HepG2 (cell line): Measurements from ENCODE around the gene LRRC27. TPM values are rescaled to one million over a fixed set of nuclear protein-coding genes. Genes with fewer than 3 reads are reported as not detected.

ENCODE experiments used
- ATAC-seq: fragments of 200-7000 bp; cut with Tn5 transposase; 3 replicates; pipeline ENCODE4 v1.9.1; 2020; ENCODE audit warnings: mild to moderate bottlenecking, moderate library complexity
- BruUV-seq: library from RNA; stranded (reverse); fragments of 400-500 nt; replicated peaks from 2 replicates; lab custom pipeline; 2021; lab: Mats Ljungman, UMichigan
- CTCF ChIA-PET: fragments of 300-600 bp; formaldehyde crosslinking; extraction: SDS; loops from one replicate; lab custom pipeline; 2021; ENCODE audit warnings: low total read pairs, inconsistent platforms, low intra/inter-chr PET ratio; lab: Yijun Ruan, JAX
- POLR2A ChIA-PET: fragments of 350-600 bp; sonication (Branson Sonifier 250); formaldehyde crosslinking; loops from one replicate; lab custom pipeline; 2020; ENCODE audit warnings: antibody characterized with exemption, inconsistent platforms; lab: Yijun Ruan, JAX
- DNase-seq: peaks from one replicate; pipeline ENCODE4 v3.0.0-alpha.2; 2015; ENCODE audit warnings: low spot score
- FAIRE-seq: peaks from 3 replicates; lab custom pipeline; 2011; peaks lifted over from hg19 to GRCh38; lab: Jason Lieb, UNC
- H2AFZ ChIP-seq: one replicate; pipeline ENCODE4 v1.6.1; 2011; ENCODE audit warnings: low read length, inconsistent platforms
- H3K27ac ChIP-seq: fragments of 300-600 bp; 3 replicates; pipeline ENCODE4 v1.8.0; 2011; ENCODE audit warnings: mixed run types, mild to moderate bottlenecking, mixed read lengths, low read length, inconsistent platforms; ENCODE audit not compliant: insufficient read depth; ENCODE audit errors: extremely low read length
- H3K27me3 ChIP-seq, 2 experiments: fragments of 200-600 bp in 1 of 2; 2 replicates in 1 of 2; 3 replicates in 1 of 2; pipeline versions ENCODE4 v1.6.0 to v1.8.0; 2011; ENCODE audit warnings: low read length in 2 of 2, mild to moderate bottlenecking in 2 of 2, moderate library complexity in 2 of 2, inconsistent platforms in 1 of 2; ENCODE audit not compliant: insufficient read depth in 2 of 2, control insufficient read depth in 1 of 2
- H3K36me3 ChIP-seq, 2 experiments: fragments of 200-600 bp in 1 of 2; replicated peaks in 1 of 2; 2 replicates in 1 of 2; 3 replicates in 1 of 2; pipeline versions ENCODE4 v1.5.1 to v1.8.0; 2011; ENCODE audit warnings: low read length in 2 of 2, inconsistent platforms in 1 of 2; ENCODE audit not compliant: insufficient read depth in 2 of 2, control insufficient read depth in 1 of 2
- H3K4me1 ChIP-seq: 2 replicates; pipeline ENCODE4 v1.5.1; 2012; ENCODE audit warnings: low read length, inconsistent platforms; ENCODE audit not compliant: insufficient read depth
- H3K4me2 ChIP-seq: 2 replicates; pipeline ENCODE4 v1.6.0; 2011; ENCODE audit warnings: low read depth, low read length, inconsistent platforms
- H3K4me3 ChIP-seq, 3 experiments: fragments of 200-600 bp in 1 of 3; sonication (generic), shearing (Covaris generic) in 1 of 3; replicated peaks in 1 of 3; 2 replicates each; pipeline ENCODE4 v1.5.1; 2011 to 2016; ENCODE audit warnings: low read length in 3 of 3, inconsistent platforms in 2 of 3, low read depth in 2 of 3, mild to moderate bottlenecking in 2 of 3, control low read depth in 1 of 3, mixed read lengths in 1 of 3; ENCODE audit not compliant: insufficient read depth in 1 of 3
- H3K79me2 ChIP-seq: one replicate; pipeline ENCODE4 v1.6.1; 2011; ENCODE audit warnings: low read length, inconsistent platforms; ENCODE audit not compliant: insufficient read depth
- H3K9ac ChIP-seq: 2 replicates; pipeline ENCODE4 v1.6.0; 2011; ENCODE audit warnings: mild to moderate bottlenecking, low read depth, low read length, inconsistent platforms; ENCODE audit not compliant: insufficient read depth
- H3K9me3 ChIP-seq: 2 replicates; pipeline ENCODE4 v1.5.1; 2012; ENCODE audit warnings: mild to moderate bottlenecking, low read length
- H4K20me1 ChIP-seq: 2 replicates; pipeline ENCODE4 v1.6.0; 2011; ENCODE audit warnings: inconsistent platforms, mild to moderate bottlenecking, low read length, moderate library complexity; ENCODE audit not compliant: insufficient read depth
- BORCS8-MEF2B ChIP-seq: sonication (generic); formaldehyde crosslinking; IDR thresholded peaks from 2 replicates; pipeline ENCODE4 v1.8.0; 2022; ENCODE audit warnings: mild to moderate bottlenecking, missing genetic modification reagents
- ELF1 ChIP-seq: sonication (generic); formaldehyde crosslinking; IDR thresholded peaks from 2 replicates; pipeline ENCODE4 v1.4.0; 2020; ENCODE audit warnings: missing genetic modification reagents
- ERF ChIP-seq: IDR thresholded peaks from 2 replicates; pipeline ENCODE4 v1.6.1; 2018; ENCODE audit warnings: missing biosample characterization, missing genetic modification reagents
- ETV5 ChIP-seq: IDR thresholded peaks from 2 replicates; pipeline ENCODE4 v1.6.1; 2018; ENCODE audit warnings: missing biosample characterization, missing genetic modification reagents, inconsistent platforms, borderline replicate concordance
- FOXK2 ChIP-seq: fragments of 450-650 bp; IDR thresholded peaks from 2 replicates; pipeline ENCODE4 v1.6.1; 2016
- GABPB1 ChIP-seq: IDR thresholded peaks from 2 replicates; pipeline ENCODE4 v1.6.1; 2016; ENCODE audit warnings: mild to moderate bottlenecking, missing genetic modification reagents, moderate library complexity, missing compliant biosample characterization
- HOXA7 ChIP-seq: sonication (generic); formaldehyde crosslinking; IDR thresholded peaks from 2 replicates; pipeline ENCODE4 v1.8.1; 2022; ENCODE audit warnings: mild to moderate bottlenecking, missing genetic modification reagents, moderate library complexity
- JUNB ChIP-seq: sonication (generic); formaldehyde crosslinking; IDR thresholded peaks from 2 replicates; pipeline ENCODE4 v1.8.0; 2022; ENCODE audit warnings: missing genetic modification reagents, mild to moderate bottlenecking, borderline replicate concordance
- KDM2A ChIP-seq: sonication (generic); formaldehyde crosslinking; IDR thresholded peaks from 2 replicates; pipeline ENCODE4 v1.4.0; 2020; ENCODE audit warnings: low read depth, missing genetic modification reagents, borderline replicate concordance
- MBNL3 ChIP-seq: fragments of 250-450 bp; sonication (Bioruptor Pico); conservative IDR thresholded peaks from 2 replicates; pipeline ENCODE4 v1.8.0; 2022; ENCODE audit warnings: mild to moderate bottlenecking, inconsistent platforms
- MED8 ChIP-seq: sonication (generic); formaldehyde crosslinking; IDR thresholded peaks from 2 replicates; pipeline ENCODE4 v1.8.1; 2023; ENCODE audit warnings: mild to moderate bottlenecking, missing genetic modification reagents; ENCODE audit not compliant: insufficient replicate concordance
- MYPOP ChIP-seq: sonication (generic); formaldehyde crosslinking; IDR thresholded peaks from 2 replicates; pipeline ENCODE4 v1.8.1; 2023; ENCODE audit warnings: mild to moderate bottlenecking, moderate library complexity, missing genetic modification reagents
- NR1H2 ChIP-seq: sonication (generic); formaldehyde crosslinking; IDR thresholded peaks from 2 replicates; pipeline ENCODE4 v1.8.1; 2022; ENCODE audit warnings: low read depth, missing genetic modification reagents, borderline replicate concordance
- RARA ChIP-seq: IDR thresholded peaks from 2 replicates; pipeline ENCODE4 v1.6.1; 2016; ENCODE audit warnings: missing genetic modification reagents, missing compliant biosample characterization
- SMARCC2 ChIP-seq: fragments of 450-650 bp; IDR thresholded peaks from 2 replicates; pipeline ENCODE4 v1.6.1; 2017; ENCODE audit warnings: antibody characterized with exemption, mild to moderate bottlenecking
- ZBTB7A ChIP-seq: sonication (generic); formaldehyde crosslinking; IDR thresholded peaks from 2 replicates; pipeline ENCODE4 v1.8.0; 2022; ENCODE audit warnings: mild to moderate bottlenecking, missing genetic modification reagents
- ZFP41 ChIP-seq: sonication (generic); formaldehyde crosslinking; IDR thresholded peaks from 2 replicates; pipeline ENCODE4 v1.4.0; 2020; ENCODE audit warnings: mild to moderate bottlenecking, missing genetic modification reagents, borderline replicate concordance
- ZNF282 ChIP-seq: fragments of 450-650 bp; IDR thresholded peaks from 2 replicates; pipeline ENCODE4 v1.6.1; 2018; ENCODE audit not compliant: partially characterized antibody
- ZNF292 ChIP-seq: sonication (generic); formaldehyde crosslinking; IDR thresholded peaks from 2 replicates; pipeline ENCODE4 v1.8.1; 2022; ENCODE audit warnings: mild to moderate bottlenecking, low read depth, missing genetic modification reagents, borderline replicate concordance
- ZNF329 ChIP-seq: sonication (generic); formaldehyde crosslinking; IDR thresholded peaks from 2 replicates; pipeline ENCODE4 v1.9.0; 2021; ENCODE audit warnings: low read depth, mild to moderate bottlenecking, missing genetic modification reagents
- ZNF543 ChIP-seq: sonication (generic); formaldehyde crosslinking; IDR thresholded peaks from 2 replicates; pipeline ENCODE4 v1.4.0; 2020; ENCODE audit warnings: mild to moderate bottlenecking, missing genetic modification reagents
- ZNF670 ChIP-seq: sonication (generic); formaldehyde crosslinking; IDR thresholded peaks from 2 replicates; pipeline ENCODE4 v1.8.0; 2022; ENCODE audit warnings: mild to moderate bottlenecking, missing genetic modification reagents, borderline replicate concordance
- WGBS: methylation state at CpG from one replicate; pipeline ENCODE4 v1.1.6; 2017; ENCODE audit warnings: low lambda C conversion rate; 5-methylcytosine and 5-hydroxymethylcytosine counted together
- in situ Hi-C: cut with HindIII; loops from 2 replicates; pipeline ENCODE4 v1.10.0; 2017; ENCODE audit warnings: low pct_unique_long_range_greater_than_20kb; ENCODE audit not compliant: extremely low pct_ligation_motif_present
- intact Hi-C: fragments of 100-400 bp; cut with micrococcal nuclease; formaldehyde crosslinking; loops from one replicate; pipeline ENCODE4 v1.10.0; 2022; ENCODE audit not compliant: unreplicated experiment
- polyA plus RNA-seq, 8 experiments: library from polyadenylated mRNA; depleted of rRNA in 3 of 8; stranded (reverse) in 7 of 8; unstranded in 1 of 8; fragments of >200 nt; fragmentation: Illumina TruSeq in 4 of 8; extraction: Trizol in 4 of 8; gene quantifications; 2 replicates each; pipeline versions ENCODE4 v1.2.1 to v1.2.3, GENCODE V29; 2011 to 2016; ENCODE audit warnings: low read depth in 4 of 8, missing spikeins in 1 of 8, mixed read lengths in 1 of 8; ENCODE audit not compliant: insufficient read depth in 1 of 8
- total RNA-seq, 5 experiments: library from RNA; depleted of rRNA; stranded (reverse); fragments of >200 nt; fragmentation: Illumina TruSeq; extraction: Trizol; gene quantifications; 2 replicates each; pipeline ENCODE4 v1.2.3, GENCODE V29; 2016; ENCODE audit warnings: low read depth in 1 of 5
- TF ChIP-seq, protein P1 (sequence below): fragments of 450-650 bp; IDR thresholded peaks from 2 replicates; pipeline ENCODE4 v1.6.1; 2016

LRRC27 gene
- total and polyA plus RNA-seq, 2 of the 13 experiments (the other 11 are each of a cell fraction or from before 2014, with no cell fraction given), result 4.2 to 4.6 TPM

- TF ChIP-seq MBNL3 (no peak), KDM2A (CRISPR knock-in tag) (peak; percentile 73; the same call in 1 of the 2 replicates)
These were observed 55.8 kb downstream of the LRRC27 start (continued) for GRCh38 chr10:132387764-132388210.

DNA sequence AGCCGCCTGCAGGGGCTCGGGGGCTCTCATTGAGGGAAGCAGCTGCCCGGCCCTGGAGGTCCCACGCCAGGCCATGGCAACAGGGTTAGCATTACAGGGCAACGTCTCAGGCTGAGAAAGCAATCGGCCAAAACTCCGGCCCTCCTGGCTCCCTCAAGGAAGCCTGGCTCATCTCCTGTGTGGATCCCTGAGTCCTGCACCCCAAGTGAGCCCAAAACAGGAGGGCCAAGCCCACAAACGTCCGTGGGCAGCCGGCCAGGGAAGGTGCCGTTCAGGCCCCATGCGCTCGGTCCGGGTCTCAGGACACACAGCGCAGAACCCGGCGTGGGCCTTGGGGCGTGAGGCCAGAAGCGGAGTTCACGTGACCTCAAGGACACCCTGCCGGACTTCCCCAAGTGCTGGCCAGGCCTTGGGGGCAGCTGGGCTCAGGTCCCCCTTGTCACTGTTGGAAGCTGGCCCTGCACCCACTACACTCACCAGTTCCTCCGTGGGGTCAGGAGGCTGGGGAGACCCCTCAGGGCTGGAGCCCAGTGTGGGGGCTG lies 57.0 kb downstream of the LRRC27 start:
- Histone ChIP-seq H3K4me2 (peak overlapping the region; percentile 68), H3K27ac (no peak overlapping the region), H3K27me3 (peaks cover 4 to 36% of the 10 kb centered on the region in 2 experiments; a peak in 3 of 5 replicates), H3K36me3 (no peaks in the 10 kb centered on the region), H3K9me3 (no peaks in the 10 kb centered on the region), H4K20me1 (no peaks in the 10 kb centered on the region), H3K4me1 (peaks cover 56% of the 10 kb centered on the region), H2AFZ (no peak overlapping the region), H3K9ac (peak overlapping the region; percentile 33; the same call in 1 of the 2 replicates), H3K79me2 (no peaks in the 10 kb centered on the region), H3K4me3 (peak overlapping the region in 2 of 3 experiments; percentile 16 to 66; a peak in 2 of 6 replicates)
- FAIRE-seq (no peak), DNase-seq (no peak), ATAC-seq (peak; percentile 45)
- intact Hi-C loops (loop anchor here (2.0 kb wide), 1 partner anchor 58 kb away; no protein-coding TSS in a partner anchor), in situ Hi-C loops (loop anchor here (5.0 to 10.0 kb wide), 2 partner anchors 63 to 246 kb away; no protein-coding TSS in a partner anchor)
- ChIA-PET CTCF (interaction anchor here (2.7 kb wide), 1 partner anchor 64 kb away, joined by 13 read pairs; no protein-coding TSS in a partner anchor), POLR2A (interaction anchor here (1.3 kb wide), 1 partner anchor 58 kb away, joined by 5 read pairs; no protein-coding TSS in a partner anchor)
- no TSS peak for BruUV-seq
- WGBS, result 2% methylated on average over 9 of the region's 22 CpGs
- no peak for TF ChIP-seq SMARCC2
- TF ChIP-seq MED8, result no peak
- no peak for TF ChIP-seq ZNF282
- TF ChIP-seq BORCS8-MEF2B (CRISPR knock-in tag), result peak; percentile 67
- no peak for TF ChIP-seq ZFP41 (CRISPR knock-in tag)
- 0 out of 2 replicates have a peak, but pooled peaks have one; percentile 13 for TF ChIP-seq ETV5
- TF ChIP-seq JUNB (CRISPR knock-in tag), result no peak
- TF ChIP-seq, protein P1, sequence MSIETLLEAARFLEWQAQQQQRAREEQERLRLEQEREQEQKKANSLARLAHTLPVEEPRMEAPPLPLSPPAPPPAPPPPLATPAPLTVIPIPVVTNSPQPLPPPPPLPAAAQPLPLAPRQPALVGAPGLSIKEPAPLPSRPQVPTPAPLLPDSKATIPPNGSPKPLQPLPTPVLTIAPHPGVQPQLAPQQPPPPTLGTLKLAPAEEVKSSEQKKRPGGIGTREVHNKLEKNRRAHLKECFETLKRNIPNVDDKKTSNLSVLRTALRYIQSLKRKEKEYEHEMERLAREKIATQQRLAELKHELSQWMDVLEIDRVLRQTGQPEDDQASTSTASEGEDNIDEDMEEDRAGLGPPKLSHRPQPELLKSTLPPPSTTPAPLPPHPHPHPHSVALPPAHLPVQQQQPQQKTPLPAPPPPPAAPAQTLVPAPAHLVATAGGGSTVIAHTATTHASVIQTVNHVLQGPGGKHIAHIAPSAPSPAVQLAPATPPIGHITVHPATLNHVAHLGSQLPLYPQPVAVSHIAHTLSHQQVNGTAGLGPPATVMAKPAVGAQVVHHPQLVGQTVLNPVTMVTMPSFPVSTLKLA, result no peak
- TF ChIP-seq GABPB1, result peak; percentile 55; the same call in 1 of the 2 replicates
- no peak for TF ChIP-seq ZNF670 (CRISPR knock-in tag)
- no peak for TF ChIP-seq FOXK2
- TF ChIP-seq NR1H2 (CRISPR knock-in tag), result no peak
- TF ChIP-seq RARA, result no peak
- no peak for TF ChIP-seq ZNF292 (CRISPR knock-in tag)
- TF ChIP-seq ZNF329 (CRISPR knock-in tag), result no peak
- TF ChIP-seq MYPOP, result no peak; the same call in 1 of the 2 replicates
- TF ChIP-seq HOXA7 (CRISPR knock-in tag), result no peak
- TF ChIP-seq ELF1 (CRISPR knock-in tag), result no peak
- no peak for TF ChIP-seq ZNF543 (CRISPR knock-in tag)
- TF ChIP-seq ERF (CRISPR knock-in tag), result no peak
- TF ChIP-seq ZBTB7A (CRISPR knock-in tag), result peak; percentile 78
